ENCODE measurements around the gene C1QTNF8. TPM values are rescaled to one million over a fixed set of nuclear protein-coding genes. Genes with fewer than 3 reads are reported as not detected.

C1QTNF8 gene
- total RNA-seq, 1 experiment from 2014 or later, result 0.39 TPM

GRCh38 chr16:1100084-1100800 is 4.2 kb upstream of the C1QTNF8 start:
- in situ Hi-C loops (cut with HindIII; ENCODE audit: low pct_unique_long_range_greater_than_20kb, low sequenced_read_pairs) (no loop called here), intact Hi-C loops (cut with micrococcal nuclease; ENCODE audit: unreplicated experiment) (no loop called here)
- no peak for DNase-seq (ENCODE audit: low read depth, low spot score)
- H3K36me3 ChIP-seq (ENCODE audit: control insufficient read depth, insufficient read depth, low read length), result no peaks in the 10 kb centered on the region
- H3K9me3 ChIP-seq (ENCODE audit: control insufficient read depth, insufficient read depth, low read depth, low read length), result no peaks in the 10 kb centered on the region
- ChIA-PET CTCF (interaction anchor here (0.5 to 1.3 kb wide), 2 partner anchors 43 to 58 kb away, joined by 5 to 9 read pairs; no protein-coding TSS in a partner anchor), POLR2A (no interaction called here)
- no peak for TF ChIP-seq CTCF (IDR thresholded peaks at IDR 0.05)
- no peak overlapping the region for H3K27ac ChIP-seq (ENCODE audit: low read length)
- no peak for ATAC-seq
- no peak overlapping the region for H3K4me3 ChIP-seq (ENCODE audit: low read depth in 2 of 2, low read length in 2 of 2)
- peaks cover 34% of the 10 kb centered on the region for H3K4me1 ChIP-seq (ENCODE audit: control insufficient read depth, insufficient read depth, low read length)
- no peaks in the 10 kb centered on the region for H3K27me3 ChIP-seq (ENCODE audit: control insufficient read depth, insufficient read depth, low read length)
- no TSS peak for BruUV-seq (replicated peaks)

GRCh38 chr16:1099189-1100083 is 3.4 kb upstream of the C1QTNF8 start:
- no peak overlapping the region for H3K27ac ChIP-seq (ENCODE audit: low read length)
- BruUV-seq (replicated peaks), result no TSS peak
- in situ Hi-C loops (cut with HindIII; ENCODE audit: low pct_unique_long_range_greater_than_20kb, low sequenced_read_pairs) (no loop called here), intact Hi-C loops (cut with micrococcal nuclease; ENCODE audit: unreplicated experiment) (no loop called here)
- peaks cover 40% of the 10 kb centered on the region for H3K4me1 ChIP-seq (ENCODE audit: control insufficient read depth, insufficient read depth, low read length)
- ATAC-seq, result no peak
- POLR2A ChIA-PET, result no interaction called here
- H3K9me3 ChIP-seq (ENCODE audit: control insufficient read depth, insufficient read depth, low read depth, low read length), result no peaks in the 10 kb centered on the region
- H3K4me3 ChIP-seq (ENCODE audit: low read depth in 2 of 2, low read length in 2 of 2), result no peak overlapping the region
- TF ChIP-seq TCF7L2 (IDR thresholded peaks at IDR 0.05; ENCODE audit: low read depth, low read length) (no peak), POLR2AphosphoS5 (IDR thresholded peaks at IDR 0.05; ENCODE audit: low read depth, low read length) (no peak), REST (IDR thresholded peaks at IDR 0.05; ENCODE audit: insufficient read depth in 1 of 2, low read depth in 2 of 2, low read length in 1 of 2) (no peak), CTCF (IDR thresholded peaks at IDR 0.05) (no peak), SIN3A (IDR thresholded peaks at IDR 0.05; ENCODE audit: borderline replicate concordance, insufficient read depth, low read depth, low read length) (no peak)
- H3K27me3 ChIP-seq (ENCODE audit: control insufficient read depth, insufficient read depth, low read length), result no peaks in the 10 kb centered on the region
- no peaks in the 10 kb centered on the region for H3K36me3 ChIP-seq (ENCODE audit: control insufficient read depth, insufficient read depth, low read length)
- CTCF ChIA-PET, result interaction anchor here (0.5 to 1.3 kb wide), 4 partner anchors 43 to 91 kb away, joined by 4 to 11 read pairs (median 7); no protein-coding TSS in a partner anchor
- no peak for DNase-seq (ENCODE audit: low read depth, low spot score)
